Heart left ventricle (tissue), 16 donors: Measurements from ENCODE around the gene FOXC1. TPM values are rescaled to one million over a fixed set of nuclear protein-coding genes. Genes with fewer than 3 reads are reported as not detected.

ENCODE experiments used
- ATAC-seq, 4 donors: fragments of 200-7000 bp; cut with Tn5 transposase; one replicate each; pipeline ENCODE4 v1.9.1; 2020 to 2022; ENCODE audit warnings: moderate library complexity in 4 of 4, mild to moderate bottlenecking in 3 of 4, moderate number of reproducible peaks in 1 of 4
- DNase-seq, 5 donors: peaks; one replicate each; pipeline ENCODE4 v3.0.0-alpha.2; 2020
- H3K27ac ChIP-seq, 12 donors: fragments of 200-600 bp; sonication (generic) in 4 of 12; one replicate each; pipeline versions ENCODE4 v1.5.0 to v1.8.0; 2016 to 2022; ENCODE audit warnings: mild to moderate bottlenecking in 2 of 12
- H3K27me3 ChIP-seq, 9 donors: fragments of 200-600 bp; sonication (generic) in 2 of 9; one replicate each; pipeline versions ENCODE4 v1.5.1 to v1.8.0; 2016 to 2022; ENCODE audit warnings: mild to moderate bottlenecking in 3 of 9
- H3K36me3 ChIP-seq, 9 donors: fragments of 200-600 bp; sonication (generic) in 2 of 9; one replicate each; pipeline versions ENCODE4 v1.5.0 to v1.8.0; 2018 to 2022; ENCODE audit warnings: mild to moderate bottlenecking in 2 of 9
- H3K4me1 ChIP-seq, 12 donors: fragments of 200-600 bp; sonication (generic) in 4 of 12; one replicate each; pipeline versions ENCODE4 v1.5.0 to v1.8.0; 2016 to 2022; ENCODE audit warnings: mild to moderate bottlenecking in 3 of 12
- H3K4me3 ChIP-seq, 12 donors: fragments of 200-600 bp; sonication (generic) in 4 of 12; one replicate each; pipeline versions ENCODE4 v1.5.0 to v1.8.0; 2017 to 2022; ENCODE audit warnings: mild to moderate bottlenecking in 9 of 12, moderate library complexity in 4 of 12
- H3K9me3 ChIP-seq, 12 donors: fragments of 200-600 bp; sonication (generic) in 4 of 12; one replicate each; pipeline versions ENCODE4 v1.5.0 to v1.8.0; 2016 to 2022; ENCODE audit warnings: mild to moderate bottlenecking in 1 of 12
- CTCF ChIP-seq, 12 donors: fragments of 200-600 bp; sonication (generic) in 4 of 12; IDR thresholded peaks; one replicate each; pipeline versions ENCODE4 v1.5.0 to v1.8.0; 2018 to 2022; ENCODE audit warnings: antibody characterized with exemption in 12 of 12, mild to moderate bottlenecking in 5 of 12
- POLR2A ChIP-seq, 2 donors: fragments of 450-650 bp; IDR thresholded peaks; one replicate each; pipeline ENCODE4 v1.6.1; 2017; ENCODE audit warnings: antibody characterized with exemption in 2 of 2, mild to moderate bottlenecking in 2 of 2, moderate library complexity in 2 of 2
- WGBS, 4 donors: extraction: QIAGEN DNeasy Blood & Tissue Kit in 2 of 4; methylation state at CpG; one replicate each; pipeline versions ENCODE4 v1.1.5 to v1.1.7; 2013 to 2018; 5-methylcytosine and 5-hydroxymethylcytosine counted together
- intact Hi-C, 10 donors: fragments of 100-400 bp; cut with DNase I; formaldehyde crosslinking; loops; one replicate each; pipeline versions ENCODE4 v1.11.1 to v1.14.2; 2022
- polyA plus RNA-seq, 2 donors: library from polyadenylated mRNA; stranded (reverse); fragments of 200-250 nt; gene quantifications; one replicate each; pipeline ENCODE4 v1.2.3, GENCODE V29; 2013
- total RNA-seq, 9 donors: library from RNA; depleted of rRNA in 2 of 9; stranded (reverse); fragments of >200 nt in 2 of 9; fragmentation: NEBNext Ultra II Directional in 3 of 9; extraction: Animal tissue kit (Norgen Biotek cat#: 25700) in 3 of 9; gene quantifications; one replicate each; pipeline versions ENCODE4 v1.1.0 to v1.2.4, GENCODE V29; 2016 to 2023
- donor health status: ischemic (EF 13 %, LVEDD 7.1; RV severe dilation, severe dysfunction).
- donor health status: healthy with polysubstance abuse.
- donor health status: DM: no; HTN: yes; CAD: no.
- donor health status: DM: no; HTN: no; CAD: no.
- donor health status: ischemic (EF 25% LVEDD 6.9; RV normal size, moderate dysfunction).
- donor health status: ischemic (EF 25% LVEDD 5.7; RV mildly dilated, moderate dysfunction).
- donor health status: healthy.
- donor health status: DM: yes; HTN: yes; CAD: no.
- donor health status: ischemic (EF 35%, LVEDD 5.7; RV mildly dilated, moderate dysfunction).
- donor health status: nonischemic (EF 11% LVEDD 7.7; RV severe dilation, severe dysfunction).
- donor health status: DM: yes; HTN: yes; CAD: no.
- donor health status: PGD.
- donor health status: ischemic (EF 29% LVEDD 5.4; RV normal size, mild dysfunction).
- donor health status: nonischemic (EF 23%, LVEDD 6.1; RV moderate dilation, normal function).

FOXC1 gene
- total and polyA plus RNA-seq, 11 donors: 1.8 to 6.3 (median 3.3) TPM

DNA sequence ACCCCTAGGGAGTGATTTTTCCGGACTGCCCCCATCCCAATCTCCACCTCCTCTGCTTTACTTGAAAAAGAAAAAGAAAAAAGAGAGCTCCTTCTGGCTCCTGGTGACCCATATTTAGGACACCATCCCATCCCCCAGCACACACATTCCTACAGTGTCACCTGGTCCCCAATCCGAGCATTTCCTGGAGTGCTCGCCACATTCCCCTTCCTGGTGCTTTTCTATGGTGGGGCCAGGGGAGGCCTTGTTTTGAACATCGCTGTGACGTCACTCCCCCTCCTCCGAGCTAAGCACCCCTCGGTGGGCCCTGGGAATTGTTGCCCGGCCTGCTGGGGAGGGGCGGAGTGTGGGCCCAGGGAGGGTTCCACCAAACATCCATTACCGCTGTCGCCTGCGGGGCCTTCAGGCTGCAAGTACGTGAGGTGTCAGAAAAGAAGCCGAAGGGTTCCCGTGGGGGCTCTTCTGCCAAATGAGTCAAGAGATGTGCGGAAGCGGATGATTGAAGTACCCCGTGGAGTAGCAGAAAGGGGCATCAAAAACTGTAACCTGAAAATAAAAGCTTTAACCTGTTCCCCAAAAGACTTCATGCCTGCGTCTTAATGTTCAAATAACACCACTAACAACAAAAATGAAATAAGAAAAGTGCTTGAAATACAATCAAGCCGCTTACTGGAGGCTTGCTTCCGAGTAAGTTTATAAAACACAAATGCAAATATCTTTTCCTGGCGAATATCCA, 2.8 kb upstream of the FOXC1 start:
- Histone ChIP-seq H3K36me3 (no peaks in the 10 kb centered on the region), H3K27ac (no peak overlapping the region), H3K4me1 (peaks cover 0 to 43% (median 13%) of the 10 kb centered on the region in 12 donors), H3K27me3 (peaks cover 32 to 89% (median 62%) of the 10 kb centered on the region in 9 donors), H3K4me3 (no peak overlapping the region), H3K9me3 (no peaks in the 10 kb centered on the region)
- no peak for ATAC-seq
- intact Hi-C loops: loop anchor here in 4 of 10 donors (5.0 to 10.0 kb wide), 5 partner anchors 80 to 1090 kb away; no protein-coding TSS in a partner anchor
- TF ChIP-seq POLR2A (IDR thresholded peaks at IDR 0.05): no peak
- TF ChIP-seq CTCF (IDR thresholded peaks at IDR 0.05): no peak
- WGBS, 4 donors: 34 to 56% (median 53%) methylated on average over 21 to 22 of the region's 22 CpGs
- no peak for DNase-seq

GRCh38 chr6:1607516-1608221, 2.0 kb upstream of the FOXC1 start:
- Histone ChIP-seq H3K4me3 (peak overlapping the region in 2 of 12 donors; percentile 66 to 81), H3K27me3 (peaks cover 31 to 89% (median 65%) of the 10 kb centered on the region in 9 donors), H3K36me3 (no peaks in the 10 kb centered on the region), H3K9me3 (no peaks in the 10 kb centered on the region), H3K4me1 (peaks cover 0 to 50% (median 13%) of the 10 kb centered on the region in 12 donors), H3K27ac (no peak overlapping the region)
- TF ChIP-seq CTCF (IDR thresholded peaks at IDR 0.05): no peak
- no peak for TF ChIP-seq POLR2A (IDR thresholded peaks at IDR 0.05)
- no peak for ATAC-seq
- peak in 1 of 5 donors; percentile 19 for DNase-seq
- intact Hi-C loops: loop anchor here in 5 of 10 donors (2.0 to 10.0 kb wide), 7 partner anchors 77 to 1090 kb away; no protein-coding TSS in a partner anchor
- 21 to 44% (median 42%) methylated on average over 23 to 32 of the region's 32 CpGs for WGBS, 4 donors

DNA sequence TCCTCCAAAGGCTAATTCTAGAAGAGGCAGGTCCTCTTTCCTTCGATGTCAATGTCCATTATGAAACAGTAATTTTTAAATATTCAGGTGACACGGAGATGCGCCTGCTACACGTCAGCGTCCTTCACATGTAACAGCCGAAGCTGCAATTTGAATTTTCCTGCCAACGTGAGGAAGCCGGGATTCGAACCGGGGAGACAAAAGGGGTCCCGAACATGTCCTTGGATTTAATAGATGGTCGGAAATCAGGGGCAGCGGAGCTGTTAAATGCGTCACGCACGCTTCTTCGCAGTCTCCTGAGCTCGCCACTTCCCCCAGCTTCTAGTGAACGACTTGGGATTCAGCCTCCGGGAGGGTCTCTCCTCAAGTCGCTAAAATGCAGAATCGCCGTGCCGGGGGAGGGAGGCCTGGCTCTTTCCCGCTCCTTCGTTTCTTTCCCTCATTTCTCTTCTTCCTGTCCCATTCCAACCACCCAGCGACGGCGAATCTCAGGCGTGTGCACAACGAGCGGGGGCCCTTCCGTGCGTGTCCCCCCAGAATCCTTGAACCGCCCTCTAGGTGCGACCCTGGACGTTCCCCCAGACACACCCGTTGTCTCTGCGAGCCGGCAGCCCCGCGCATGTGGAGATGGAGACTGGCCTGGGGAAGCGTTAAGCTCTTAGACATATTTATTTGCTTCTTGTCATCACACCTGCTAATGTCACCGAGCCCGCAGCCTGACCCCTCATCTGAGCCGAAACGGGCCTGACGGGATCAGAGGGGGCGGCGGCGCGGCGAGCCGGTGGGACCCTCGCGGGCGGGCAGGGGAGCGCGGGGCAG, 1.3 kb upstream of the FOXC1 start:
- DNase-seq: peak in 1 of 5 donors; percentile 19
- H3K27me3 ChIP-seq: peaks cover 23 to 90% (median 67%) of the 10 kb centered on the region in 9 donors
- H3K27ac ChIP-seq: peak overlapping the region in 2 of 12 donors; percentile 78 to 85
- peaks cover 0 to 54% (median 13%) of the 10 kb centered on the region in 12 donors for H3K4me1 ChIP-seq
- no peaks in the 10 kb centered on the region for H3K36me3 ChIP-seq
- TF ChIP-seq POLR2A (IDR thresholded peaks at IDR 0.05) (no peak), CTCF (IDR thresholded peaks at IDR 0.05) (no peak)
- ATAC-seq: no peak
- WGBS, 4 donors: 10 to 31% (median 24%) methylated on average over 53 to 59 of the region's 59 CpGs
- peak overlapping the region in 11 of 12 donors; percentile 33 to 89 (median 70) for H3K4me3 ChIP-seq
- H3K9me3 ChIP-seq: no peaks in the 10 kb centered on the region
- intact Hi-C loops: loop anchor here in 5 of 10 donors (2.0 to 10.0 kb wide), 7 partner anchors 76 to 1089 kb away; no protein-coding TSS in a partner anchor
